IMR-90 (cell line): ENCODE data around the gene RNPEPL1. TPM values are rescaled to one million over a fixed set of nuclear protein-coding genes. Genes with fewer than 3 reads are reported as not detected.

Experiments
- ATAC-seq: fragments of 200-7000 bp; cut with Tn5 transposase; 2 replicates; pipeline ENCODE4 v1.9.1; 2020; ENCODE audit warnings: low read depth, mild to moderate bottlenecking, moderate library complexity
- BruUV-seq: library from RNA; stranded (reverse); fragments of 400-500 nt; replicated peaks from 2 replicates; lab custom pipeline; 2021; lab: Mats Ljungman, UMichigan
- CTCF ChIA-PET: fragments of 300-600 bp; formaldehyde crosslinking; extraction: SDS; loops from one replicate; lab custom pipeline; 2021; ENCODE audit warnings: antibody characterized with exemption; lab: Yijun Ruan, JAX
- POLR2A ChIA-PET: fragments of 300-600 bp; sonication (Branson Sonifier 250); formaldehyde crosslinking; loops from one replicate; lab custom pipeline; 2022; ENCODE audit warnings: antibody characterized with exemption; ENCODE audit not compliant: unreplicated experiment; lab: Charles Lee
- DNase-seq: peaks from one replicate; pipeline ENCODE4 v3.0.0; 2013
- H2AFZ ChIP-seq: replicated peaks from 2 replicates; pipeline ENCODE3; 2013; ENCODE audit warnings: low read length, mild to moderate bottlenecking; ENCODE audit not compliant: poor library complexity
- H2AK5ac ChIP-seq: 2 replicates; pipeline ENCODE4 v1.6.1; 2013; ENCODE audit warnings: low read depth, low read length, inconsistent platforms
- H2AK9ac ChIP-seq: replicated peaks from 2 replicates; pipeline ENCODE3; 2013; ENCODE audit warnings: mild to moderate bottlenecking, low read depth, low read length, moderate library complexity; ENCODE audit not compliant: poor library complexity
- H2BK120ac ChIP-seq: 2 replicates; pipeline ENCODE4 v1.6.1; 2013; ENCODE audit warnings: low read depth, low read length, inconsistent platforms
- H2BK15ac ChIP-seq: 3 replicates; pipeline ENCODE4 v1.6.1; 2013; ENCODE audit warnings: low read depth, low read length, inconsistent platforms
- H2BK20ac ChIP-seq: 2 replicates; pipeline ENCODE4 v1.6.1; 2013; ENCODE audit warnings: low read depth, mild to moderate bottlenecking, inconsistent platforms, low read length, moderate library complexity
- H2BK5ac ChIP-seq: 2 replicates; pipeline ENCODE4 v1.6.1; 2013; ENCODE audit warnings: mild to moderate bottlenecking, low read depth, low read length, inconsistent platforms; ENCODE audit not compliant: poor library complexity, severe bottlenecking
- H3K14ac ChIP-seq: replicated peaks from 2 replicates; pipeline ENCODE4 v1.6.1; 2013; ENCODE audit warnings: low read depth, low read length, inconsistent platforms
- H3K18ac ChIP-seq: 2 replicates; pipeline ENCODE4 v1.6.1; 2013; ENCODE audit warnings: low read depth, low read length, control low read depth
- H3K23ac ChIP-seq: 2 replicates; pipeline ENCODE4 v1.6.1; 2013; ENCODE audit warnings: low read depth, low read length, inconsistent platforms
- H3K27ac ChIP-seq: 2 replicates; pipeline ENCODE4 v1.5.1; 2013; ENCODE audit warnings: mild to moderate bottlenecking, control low read depth, low read length; ENCODE audit not compliant: insufficient read depth
- H3K27me3 ChIP-seq: 2 replicates; pipeline ENCODE4 v1.6.1; 2013; ENCODE audit warnings: low read length; ENCODE audit not compliant: control insufficient read depth, insufficient read depth
- H3K36me3 ChIP-seq: 2 replicates; pipeline ENCODE4 v1.6.1; 2013; ENCODE audit warnings: low read length, mixed read lengths; ENCODE audit not compliant: control insufficient read depth, insufficient read depth
- H3K4ac ChIP-seq: 2 replicates; pipeline ENCODE4 v1.6.1; 2013; ENCODE audit warnings: low read depth, low read length, inconsistent platforms
- H3K4me1 ChIP-seq: 2 replicates; pipeline ENCODE4 v1.6.1; 2013; ENCODE audit warnings: low read length, mixed read lengths; ENCODE audit not compliant: control insufficient read depth, insufficient read depth
- H3K4me2 ChIP-seq: 2 replicates; pipeline ENCODE4 v1.6.1; 2013; ENCODE audit warnings: low read depth, mild to moderate bottlenecking, control low read depth, low read length, moderate library complexity
- H3K4me3 ChIP-seq: 2 replicates; pipeline ENCODE4 v1.5.1; 2013; ENCODE audit warnings: low read depth, mild to moderate bottlenecking, control low read depth, low read length, moderate library complexity; ENCODE audit not compliant: insufficient read depth
- H3K56ac ChIP-seq: 2 replicates; pipeline ENCODE4 v1.6.1; 2013; ENCODE audit warnings: low read length, inconsistent platforms; ENCODE audit not compliant: insufficient read depth; ENCODE audit errors: extremely low read depth
- H3K79me1 ChIP-seq, 2 experiments: 2 replicates each; pipeline ENCODE4 v1.6.1; 2013; ENCODE audit warnings: low read length in 2 of 2, inconsistent platforms in 1 of 2, low read depth in 1 of 2
- H3K9ac ChIP-seq: 2 replicates; pipeline ENCODE4 v1.6.1; 2013; ENCODE audit warnings: low read depth, low read length, control low read depth
- H3K9me1 ChIP-seq: 2 replicates; pipeline ENCODE4 v1.6.1; 2013; ENCODE audit warnings: low read length, inconsistent platforms; ENCODE audit not compliant: insufficient read depth
- H3K9me3 ChIP-seq: 2 replicates; pipeline ENCODE4 v1.6.1; 2013; ENCODE audit warnings: low read length; ENCODE audit not compliant: control insufficient read depth, insufficient read depth
- H4K20me1 ChIP-seq: 2 replicates; pipeline ENCODE4 v1.6.1; 2013; ENCODE audit warnings: low read length, inconsistent platforms; ENCODE audit not compliant: insufficient read depth
- H4K5ac ChIP-seq: 2 replicates; pipeline ENCODE4 v1.6.1; 2013; ENCODE audit warnings: mild to moderate bottlenecking, low read depth, low read length, control low read depth
- H4K8ac ChIP-seq, 2 experiments: 2 replicates each; pipeline ENCODE4 v1.6.1; 2013; ENCODE audit warnings: low read depth in 2 of 2, low read length in 2 of 2, control low read depth in 1 of 2, inconsistent platforms in 1 of 2
- H4K91ac ChIP-seq: 2 replicates; pipeline ENCODE4 v1.6.1; 2013; ENCODE audit warnings: low read depth, low read length, inconsistent platforms; ENCODE audit not compliant: insufficient read depth
- CEBPB ChIP-seq: IDR thresholded peaks from 2 replicates; pipeline ENCODE4 v1.6.1; 2012; ENCODE audit warnings: low read depth, low read length, improper control_type of control experiment
- CHD1 ChIP-seq: IDR thresholded peaks from 2 replicates; pipeline ENCODE4 v1.6.1; 2012; ENCODE audit warnings: low read depth, low read length, improper control_type of control experiment
- MAZ ChIP-seq: IDR thresholded peaks from 2 replicates; pipeline ENCODE4 v1.6.1; 2012; ENCODE audit warnings: low read depth, mild to moderate bottlenecking, low read length, improper control_type of control experiment, moderate library complexity, borderline replicate concordance
- MXI1 ChIP-seq: IDR thresholded peaks from 2 replicates; pipeline ENCODE4 v1.6.1; 2012; ENCODE audit warnings: low read depth, mild to moderate bottlenecking, low read length, moderate library complexity, borderline replicate concordance
- NFE2L2 ChIP-seq: fragments of 150-350 bp; IDR thresholded peaks from 2 replicates; pipeline ENCODE4 v1.6.1; 2016; ENCODE audit warnings: low read depth, mild to moderate bottlenecking, low read length
- WGBS, 2 experiments: methylation state at CpG; one replicate each; pipeline versions ENCODE4 v1.1.5 to v1.1.7; 2013; ENCODE audit warnings: missing lambda C conversion rate in 2 of 2; ENCODE audit not compliant: insufficient read length in 1 of 2; ENCODE audit errors: extremely low coverage in 2 of 2; 5-methylcytosine and 5-hydroxymethylcytosine counted together
- dilution Hi-C: fragments of 300-500 bp; cut with HindIII; formaldehyde crosslinking; loops from one replicate; pipeline ENCODE4 v1.14.3; 2018; ENCODE audit warnings: low sequenced_read_pairs; ENCODE audit not compliant: unreplicated experiment
- in situ Hi-C: fragments of 300-500 bp; cut with MboI; formaldehyde crosslinking; loops from 3 replicates; pipeline ENCODE4 v1.14.3; 2019; ENCODE audit warnings: low sequenced_read_pairs, inconsistent platforms, mixed read lengths
- intact Hi-C: fragments of 100-400 bp; cut with micrococcal nuclease; formaldehyde crosslinking; loops from 2 replicates; pipeline ENCODE4 v1.10.0; 2022
- polyA plus RNA-seq, 3 experiments: library from polyadenylated mRNA; depleted of rRNA; stranded (reverse); fragments of >200 nt; gene quantifications; 2 replicates each; pipeline ENCODE4 v1.2.3, GENCODE V29; 2012; ENCODE audit warnings: low replicate concordance in 1 of 3
- total RNA-seq: library from RNA; depleted of rRNA; stranded (reverse); fragments of >200 nt; gene quantifications from 2 replicates; pipeline ENCODE4 v1.2.3, GENCODE V29; 2012
- TF ChIP-seq, protein P1 (sequence below): fragments of 150-350 bp; IDR thresholded peaks from 2 replicates; pipeline ENCODE4 v1.6.1; 2016; ENCODE audit warnings: low read depth, mild to moderate bottlenecking, low read length, moderate library complexity, borderline replicate concordance

The RNPEPL1 gene
- total and polyA plus RNA-seq, 2 of the 4 experiments (the other 2 are of a cell fraction): 3.8 to 18.7 TPM

DNA sequence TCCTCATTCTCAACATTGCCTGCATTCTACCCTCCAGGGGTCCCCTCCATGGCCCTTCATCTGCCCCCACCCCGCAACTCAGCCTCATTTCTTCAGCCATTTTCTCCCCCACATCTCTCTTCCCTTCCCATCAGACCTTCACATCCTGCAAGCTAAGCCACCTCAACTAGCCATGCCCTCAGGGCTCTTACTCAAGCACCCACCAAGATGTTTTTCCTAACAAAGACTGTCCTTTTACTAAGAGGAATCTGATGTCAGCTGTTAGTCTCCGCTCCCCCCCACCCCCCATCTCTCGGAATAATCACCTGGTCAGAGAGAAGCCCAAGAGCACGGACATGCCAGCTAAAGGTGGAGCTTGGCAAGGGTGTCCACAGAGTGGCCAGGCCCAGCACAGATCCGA lies 13.5 kb downstream of the RNPEPL1 start:
- no peak overlapping the region for H2BK20ac ChIP-seq
- intact Hi-C loops: no loop called here
- peaks cover 18% of the 10 kb centered on the region for H3K4me1 ChIP-seq
- H2BK15ac ChIP-seq: no peak overlapping the region
- no peak overlapping the region for H3K27ac ChIP-seq
- H2AFZ ChIP-seq: no peak overlapping the region
- no TSS peak for BruUV-seq
- DNase-seq: no peak
- H3K9me1 ChIP-seq: peaks cover 24% of the 10 kb centered on the region
- TF ChIP-seq NFE2L2: no peak
- TF ChIP-seq, protein P1, sequence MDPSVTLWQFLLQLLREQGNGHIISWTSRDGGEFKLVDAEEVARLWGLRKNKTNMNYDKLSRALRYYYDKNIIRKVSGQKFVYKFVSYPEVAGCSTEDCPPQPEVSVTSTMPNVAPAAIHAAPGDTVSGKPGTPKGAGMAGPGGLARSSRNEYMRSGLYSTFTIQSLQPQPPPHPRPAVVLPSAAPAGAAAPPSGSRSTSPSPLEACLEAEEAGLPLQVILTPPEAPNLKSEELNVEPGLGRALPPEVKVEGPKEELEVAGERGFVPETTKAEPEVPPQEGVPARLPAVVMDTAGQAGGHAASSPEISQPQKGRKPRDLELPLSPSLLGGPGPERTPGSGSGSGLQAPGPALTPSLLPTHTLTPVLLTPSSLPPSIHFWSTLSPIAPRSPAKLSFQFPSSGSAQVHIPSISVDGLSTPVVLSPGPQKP: no peak
- TF ChIP-seq MAZ: no peak
- TF ChIP-seq CEBPB: no peak
- TF ChIP-seq MXI1: no peak
- TF ChIP-seq CHD1: no peak
- H3K79me1 ChIP-seq: peaks cover 26 to 69% of the 10 kb centered on the region in 2 experiments; a peak in 3 of 4 replicates
- H2BK5ac ChIP-seq: no peak overlapping the region
- no peak overlapping the region for H3K23ac ChIP-seq
- no peak overlapping the region for H3K9ac ChIP-seq
- ChIA-PET POLR2A (no interaction called here), CTCF (no interaction called here)
- no peak overlapping the region for H2AK9ac ChIP-seq
- H3K27me3 ChIP-seq: no peaks in the 10 kb centered on the region
- H3K9me3 ChIP-seq: peaks cover 2% of the 10 kb centered on the region; the same call in 1 of the 2 replicates
- H3K36me3 ChIP-seq: peaks cover 11% of the 10 kb centered on the region
- H4K5ac ChIP-seq: no peak overlapping the region
- no peak overlapping the region for H4K8ac ChIP-seq
- dilution Hi-C loops: no loop called here
- H3K14ac ChIP-seq: no peak overlapping the region
- no peak overlapping the region for H3K18ac ChIP-seq
- no peak for ATAC-seq
- no peak overlapping the region for H2BK120ac ChIP-seq
- H4K91ac ChIP-seq: no peak overlapping the region
- WGBS, 2 experiments: 89% methylated on average over 1 of the region's 5 CpGs; no CpG with 5 or more reads in 1 of the 2 experiments
- in situ Hi-C loops: no loop called here
- no peak overlapping the region for H3K4ac ChIP-seq
- H4K20me1 ChIP-seq: peaks cover 32% of the 10 kb centered on the region
- no peak overlapping the region for H2AK5ac ChIP-seq
- H3K56ac ChIP-seq: no peak overlapping the region
- H3K4me2 ChIP-seq: no peak overlapping the region
- no peak overlapping the region for H3K4me3 ChIP-seq
